ENCODE results near the gene RNF32.

RNF32 gene

DNA sequence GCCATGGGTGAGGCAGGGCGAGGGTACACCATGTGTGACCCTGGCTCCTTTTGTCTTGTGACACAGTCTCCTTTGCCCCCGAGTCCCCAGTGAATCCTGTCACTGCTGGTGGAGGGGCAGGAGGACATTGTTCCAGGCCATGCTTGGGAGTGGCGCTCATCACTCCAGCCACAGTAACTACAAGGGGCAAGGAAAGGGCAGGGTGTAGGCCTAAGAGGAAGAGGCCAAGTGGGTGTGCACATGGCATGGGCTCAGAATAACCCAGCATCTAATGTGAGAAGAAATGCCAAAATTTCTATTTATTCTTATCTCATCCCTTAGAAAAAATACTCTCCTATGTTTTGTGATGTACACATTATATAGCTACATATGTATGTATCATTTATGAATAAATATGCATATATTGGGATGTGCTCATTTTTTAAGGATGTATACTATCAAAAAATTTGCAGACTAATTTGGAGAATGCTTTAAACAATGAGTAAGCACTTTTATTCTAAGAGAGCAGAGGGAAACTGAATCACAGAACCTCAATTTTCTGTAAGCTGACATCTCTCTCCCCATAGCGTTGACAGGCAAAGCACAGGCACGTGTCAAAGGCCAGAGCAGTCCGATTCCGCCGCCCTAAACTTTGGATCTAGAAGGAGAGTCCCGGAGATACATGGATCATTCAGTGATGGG, 36.9 kb downstream of the RNF32 start:
- TF ChIP-seq, protein P1, sequence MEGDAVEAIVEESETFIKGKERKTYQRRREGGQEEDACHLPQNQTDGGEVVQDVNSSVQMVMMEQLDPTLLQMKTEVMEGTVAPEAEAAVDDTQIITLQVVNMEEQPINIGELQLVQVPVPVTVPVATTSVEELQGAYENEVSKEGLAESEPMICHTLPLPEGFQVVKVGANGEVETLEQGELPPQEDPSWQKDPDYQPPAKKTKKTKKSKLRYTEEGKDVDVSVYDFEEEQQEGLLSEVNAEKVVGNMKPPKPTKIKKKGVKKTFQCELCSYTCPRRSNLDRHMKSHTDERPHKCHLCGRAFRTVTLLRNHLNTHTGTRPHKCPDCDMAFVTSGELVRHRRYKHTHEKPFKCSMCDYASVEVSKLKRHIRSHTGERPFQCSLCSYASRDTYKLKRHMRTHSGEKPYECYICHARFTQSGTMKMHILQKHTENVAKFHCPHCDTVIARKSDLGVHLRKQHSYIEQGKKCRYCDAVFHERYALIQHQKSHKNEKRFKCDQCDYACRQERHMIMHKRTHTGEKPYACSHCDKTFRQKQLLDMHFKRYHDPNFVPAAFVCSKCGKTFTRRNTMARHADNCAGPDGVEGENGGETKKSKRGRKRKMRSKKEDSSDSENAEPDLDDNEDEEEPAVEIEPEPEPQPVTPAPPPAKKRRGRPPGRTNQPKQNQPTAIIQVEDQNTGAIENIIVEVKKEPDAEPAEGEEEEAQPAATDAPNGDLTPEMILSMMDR (IDR thresholded peaks at IDR 0.05; ENCODE audit: low read depth, low read length): no peak
- H3K4me3 ChIP-seq (ENCODE audit: low read depth, low read length): no peak overlapping the region

GRCh38 chr7:156680281-156680680, 39.7 kb downstream of the RNF32 start:
- no peak overlapping the region for H3K4me3 ChIP-seq (ENCODE audit: low read depth, low read length)
- TF ChIP-seq, protein P1 (IDR thresholded peaks at IDR 0.05; ENCODE audit: low read depth, low read length): no peak

DNA sequence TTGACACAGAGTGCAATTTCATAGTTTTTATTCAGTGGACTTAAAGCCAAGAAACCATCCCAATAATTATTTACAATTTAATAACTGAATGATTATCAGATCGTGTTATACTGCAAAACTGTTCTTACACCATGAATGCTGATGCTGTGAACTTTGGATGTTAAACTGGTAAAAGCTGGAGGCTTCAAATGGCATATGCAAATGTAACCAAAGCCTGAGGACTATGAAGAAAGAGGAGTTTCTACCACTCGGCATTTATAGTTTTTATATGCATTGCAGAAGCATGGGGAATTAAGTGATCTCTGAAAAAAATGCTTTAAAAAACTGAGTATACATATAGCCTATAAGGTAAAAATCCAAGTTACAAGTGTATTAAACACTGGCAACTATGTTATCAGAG, 42.4 kb downstream of the RNF32 start:
- H3K4me3 ChIP-seq (ENCODE audit: low read depth, low read length): no peak overlapping the region
- TF ChIP-seq, protein P1 (IDR thresholded peaks at IDR 0.05; ENCODE audit: low read depth, low read length): no peak

DNA sequence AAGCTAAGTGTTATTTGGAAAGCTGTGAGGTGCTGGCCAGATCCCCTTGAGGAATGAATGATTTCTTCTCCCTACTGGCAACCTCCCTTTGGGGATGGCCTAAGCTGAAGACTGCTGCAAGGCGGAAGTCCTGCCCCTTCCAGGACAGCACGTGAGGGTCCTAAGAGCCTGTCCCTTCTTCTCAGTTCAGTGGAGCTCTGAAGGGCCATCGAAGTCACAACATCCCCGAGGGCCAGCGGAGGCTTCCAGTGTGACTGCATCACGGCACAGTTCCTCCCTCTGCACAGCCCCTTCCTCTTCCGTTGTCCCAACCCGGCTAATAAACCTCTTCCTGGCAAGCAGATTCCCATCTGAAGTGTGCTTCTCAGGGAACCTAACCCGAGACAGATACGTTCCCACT, 43.7 kb downstream of the RNF32 start:
- TF ChIP-seq, protein P1 (IDR thresholded peaks at IDR 0.05; ENCODE audit: low read depth, low read length): no peak

GRCh38 chr7:156684661-156685060, 44.1 kb downstream of the RNF32 start:
- H3K4me3 ChIP-seq (ENCODE audit: low read depth, low read length): no peak overlapping the region
- TF ChIP-seq, protein P1 (IDR thresholded peaks at IDR 0.05; ENCODE audit: low read depth, low read length): no peak

More for the DNA sequence above, 43.7 kb downstream of the RNF32 start:
- H3K4me3 ChIP-seq (ENCODE audit: low read depth, low read length): no peak overlapping the region

DNA sequence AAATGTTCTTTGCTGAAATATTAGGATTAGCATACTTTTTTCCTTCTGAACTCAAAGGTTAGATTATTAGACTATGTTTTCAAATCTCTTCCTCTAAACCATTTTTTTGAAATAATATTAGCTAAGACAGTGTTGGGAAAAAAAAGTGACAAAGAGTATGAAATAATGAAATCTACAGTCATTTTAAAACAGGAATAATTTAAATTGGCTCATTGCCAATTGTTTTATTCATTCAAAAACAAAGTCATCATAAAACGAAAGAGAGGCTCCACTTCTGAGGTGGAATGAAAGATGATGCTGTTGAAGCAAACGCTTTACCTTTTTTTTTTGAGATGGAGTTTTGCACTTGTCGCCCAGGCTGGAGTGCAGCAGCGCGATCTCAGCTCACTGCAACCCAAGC, 51.2 kb downstream of the RNF32 start:
- TF ChIP-seq, protein P1 (IDR thresholded peaks at IDR 0.05; ENCODE audit: low read depth, low read length): no peak

DNA sequence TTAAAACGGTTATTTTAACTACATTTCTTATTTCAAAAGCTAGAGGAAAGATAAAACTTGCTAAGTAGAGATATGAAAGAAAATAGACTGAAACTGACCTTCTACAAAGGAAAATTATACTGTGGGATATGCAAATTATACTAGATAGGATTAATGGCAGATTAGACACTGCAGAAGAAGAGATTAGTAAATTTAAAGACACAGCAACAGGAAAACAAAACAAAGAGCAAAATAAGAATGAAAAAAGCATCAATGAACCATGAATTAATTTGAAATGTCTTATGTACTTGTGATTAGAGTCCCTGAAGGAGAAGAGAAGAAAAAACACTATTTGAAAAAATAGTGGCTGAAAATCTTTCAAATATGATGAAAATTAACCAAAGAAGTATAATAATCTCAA, 52.3 kb downstream of the RNF32 start:
- H3K4me3 ChIP-seq (ENCODE audit: low read depth, low read length): no peak overlapping the region
- TF ChIP-seq, protein P1 (IDR thresholded peaks at IDR 0.05; ENCODE audit: low read depth, low read length): no peak

More for the DNA sequence above, 51.2 kb downstream of the RNF32 start:
- H3K4me3 ChIP-seq (ENCODE audit: low read depth, low read length): no peak overlapping the region

All from WI38 (cell line).